NCI-H2171 (cell line): ENCODE results near the gene PEG3.

ENCODE experiments used
- DNase-seq: peaks from one replicate; lab custom pipeline; 2025; lab: John Stamatoyannopoulos, UW

The PEG3 gene

GRCh38 chr19:56838909-56839651 is 1.4 kb downstream of the PEG3 start:
- DNase-seq = no peak

- DNase-seq = no peak
These were observed 2.3 kb downstream of the PEG3 start for GRCh38 chr19:56838024-56838908.

- DNase-seq = no peak
These were observed 3.0 kb downstream of the PEG3 start for GRCh38 chr19:56837492-56838023.

- no peak for DNase-seq
These were observed 3.5 kb downstream of the PEG3 start for GRCh38 chr19:56837004-56837403.

- no peak for DNase-seq
These were observed 4.5 kb downstream of the PEG3 start for GRCh38 chr19:56836059-56836458.

GRCh38 chr19:56835401-56835800 is 5.1 kb downstream of the PEG3 start:
- DNase-seq = no peak

GRCh38 chr19:56834564-56835375 is 5.8 kb downstream of the PEG3 start:
- no peak for DNase-seq

- no peak for DNase-seq
These were observed 8.1 kb downstream of the PEG3 start for GRCh38 chr19:56832352-56832928.

GRCh38 chr19:56831255-56831654 is 9.3 kb downstream of the PEG3 start:
- DNase-seq = no peak

GRCh38 chr19:56829596-56829995 is 10.9 kb downstream of the PEG3 start:
- DNase-seq = no peak

- DNase-seq = no peak
These were observed 12.8 kb downstream of the PEG3 start for GRCh38 chr19:56827708-56828107.

GRCh38 chr19:56823956-56824355 is 16.6 kb downstream of the PEG3 start:
- no peak for DNase-seq

- DNase-seq = no peak
These were observed 17.1 kb downstream of the PEG3 start for GRCh38 chr19:56823417-56823816.

- DNase-seq = no peak
These were observed 17.8 kb downstream of the PEG3 start for GRCh38 chr19:56822755-56823154.

GRCh38 chr19:56821675-56822074 is 18.9 kb downstream of the PEG3 start:
- DNase-seq = no peak

- no peak for DNase-seq
These were observed 19.3 kb downstream of the PEG3 start for GRCh38 chr19:56821209-56821608.

- DNase-seq = no peak
These were observed 21.4 kb downstream of the PEG3 start for GRCh38 chr19:56819166-56819565.

GRCh38 chr19:56814656-56815055 is 25.9 kb downstream of the PEG3 start:
- no peak for DNase-seq

GRCh38 chr19:56813531-56813930 is 27.0 kb downstream of the PEG3 start:
- no peak for DNase-seq

GRCh38 chr19:56811480-56811879 is 29.0 kb downstream of the PEG3 start:
- DNase-seq = no peak

GRCh38 chr19:56810260-56810659 is 30.3 kb downstream of the PEG3 start:
- DNase-seq = no peak
